Inferior parietal cortex (tissue), 1 donor: Measurements from ENCODE around the gene LRFN2.

ENCODE experiments used
- DNase-seq: peaks from one replicate; pipeline ENCODE4 v3.0.0-alpha.2; 2016; ENCODE audit errors: extremely low spot score

Gene LRFN2

DNA sequence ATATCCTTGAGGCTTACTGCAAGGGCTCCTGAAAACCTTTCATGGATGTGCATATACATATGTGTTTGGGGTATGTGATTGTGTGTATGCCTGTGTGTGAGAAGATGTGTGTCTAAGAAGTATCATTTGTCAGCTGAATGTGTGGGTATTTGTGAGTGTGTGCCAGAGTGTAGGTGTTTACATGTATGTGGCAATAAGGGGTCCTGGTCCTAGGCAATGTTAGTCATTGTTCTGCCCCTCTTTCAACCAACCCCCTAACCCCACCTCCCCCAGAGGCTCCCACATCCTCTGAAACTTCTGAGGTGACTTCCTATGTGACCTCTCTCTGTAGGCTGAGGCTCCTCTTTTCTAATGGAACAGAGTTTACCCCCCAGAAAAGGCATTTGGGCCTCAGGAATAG, 186.4 kb downstream of the LRFN2 start:
- no peak for DNase-seq

DNA sequence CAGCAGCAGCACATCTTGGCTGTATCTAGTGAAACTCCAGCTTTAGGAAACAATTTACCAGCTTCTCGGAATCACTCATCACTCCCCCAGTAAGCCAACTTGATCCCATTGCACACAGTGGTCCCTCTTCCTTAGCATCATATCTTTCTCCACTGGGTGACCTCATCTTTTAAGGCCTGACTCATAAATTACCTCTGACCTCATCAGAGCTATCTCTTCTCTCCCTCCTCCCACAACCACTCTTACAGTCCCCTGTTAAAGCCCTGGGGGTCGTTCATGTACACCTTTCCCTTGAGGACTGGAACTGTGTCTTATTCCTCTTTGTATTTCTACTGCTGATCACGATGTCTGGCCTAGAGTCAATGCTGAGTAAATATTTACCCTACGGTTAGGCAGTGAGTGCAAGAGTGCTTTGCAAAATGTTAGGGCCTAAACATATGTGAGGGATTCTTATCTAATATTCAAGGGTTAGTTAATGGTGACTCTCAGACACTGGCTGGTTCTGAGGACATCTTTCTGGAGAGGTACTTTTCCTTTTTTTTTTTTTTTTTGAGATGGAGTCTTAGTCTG, 187.2 kb downstream of the LRFN2 start:
- DNase-seq: no peak

DNA sequence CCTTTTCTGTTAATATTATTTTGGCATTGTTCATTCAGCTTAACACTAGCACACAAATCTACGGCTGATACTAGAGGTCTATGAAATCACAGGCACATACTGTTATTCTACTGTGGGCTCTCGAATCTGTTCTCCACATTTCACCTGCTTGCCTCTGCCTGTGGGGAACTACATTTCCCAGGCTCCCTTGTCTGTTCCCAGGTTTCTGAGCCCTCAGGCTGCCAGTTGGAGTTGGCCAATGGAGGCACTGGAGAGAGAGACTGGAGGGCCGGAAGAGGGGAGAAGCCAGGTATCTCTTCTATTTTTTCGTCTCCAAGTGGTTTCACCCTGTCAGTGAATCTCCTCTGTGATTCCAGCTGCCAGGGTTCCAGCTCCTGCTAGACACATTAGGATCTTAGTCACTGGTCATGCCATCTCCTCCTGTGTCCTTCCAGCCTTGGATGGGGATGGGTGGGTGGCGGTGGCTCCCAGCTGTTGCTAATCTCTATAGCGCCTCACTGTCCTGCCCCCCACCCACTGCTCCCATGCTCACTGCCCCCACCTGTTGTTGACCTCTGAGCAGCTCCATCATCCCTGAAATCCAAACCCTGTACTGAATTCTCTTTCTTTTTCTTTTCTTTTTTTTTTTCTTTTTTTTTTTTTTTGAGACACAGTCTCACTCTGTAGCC, 188.2 kb downstream of the LRFN2 start:
- no peak for DNase-seq

DNA sequence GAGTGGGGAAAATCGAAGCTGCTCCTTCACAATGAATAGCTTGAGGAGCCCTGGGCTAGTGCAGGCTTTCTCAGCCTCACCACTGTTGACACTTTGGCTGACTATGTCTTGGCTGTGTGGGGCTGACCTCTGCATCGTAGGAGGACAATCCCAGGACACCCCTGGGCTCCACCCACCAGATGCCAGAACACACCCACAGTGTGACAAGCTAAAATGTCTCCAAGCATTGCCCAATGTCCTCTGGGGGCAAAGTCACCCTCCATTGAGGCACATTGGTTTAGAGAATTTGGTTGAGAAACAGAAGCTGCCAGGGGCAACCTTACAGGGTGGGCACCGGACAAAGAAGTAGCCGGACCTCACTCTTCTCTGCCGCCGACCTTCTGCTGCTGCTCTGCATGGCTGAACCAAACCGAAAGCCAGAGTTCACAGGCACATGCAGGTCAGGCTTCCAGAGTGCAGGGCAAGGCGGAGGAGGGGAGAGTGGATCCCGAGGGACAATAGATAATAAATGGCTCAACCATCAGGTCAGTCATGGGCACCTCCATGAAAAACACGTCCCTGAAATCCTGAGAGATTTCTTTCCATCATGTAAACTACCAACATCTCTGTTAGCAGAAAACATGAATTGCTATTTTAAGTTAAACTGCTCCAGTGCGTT, 189.0 kb downstream of the LRFN2 start:
- DNase-seq: no peak

DNA sequence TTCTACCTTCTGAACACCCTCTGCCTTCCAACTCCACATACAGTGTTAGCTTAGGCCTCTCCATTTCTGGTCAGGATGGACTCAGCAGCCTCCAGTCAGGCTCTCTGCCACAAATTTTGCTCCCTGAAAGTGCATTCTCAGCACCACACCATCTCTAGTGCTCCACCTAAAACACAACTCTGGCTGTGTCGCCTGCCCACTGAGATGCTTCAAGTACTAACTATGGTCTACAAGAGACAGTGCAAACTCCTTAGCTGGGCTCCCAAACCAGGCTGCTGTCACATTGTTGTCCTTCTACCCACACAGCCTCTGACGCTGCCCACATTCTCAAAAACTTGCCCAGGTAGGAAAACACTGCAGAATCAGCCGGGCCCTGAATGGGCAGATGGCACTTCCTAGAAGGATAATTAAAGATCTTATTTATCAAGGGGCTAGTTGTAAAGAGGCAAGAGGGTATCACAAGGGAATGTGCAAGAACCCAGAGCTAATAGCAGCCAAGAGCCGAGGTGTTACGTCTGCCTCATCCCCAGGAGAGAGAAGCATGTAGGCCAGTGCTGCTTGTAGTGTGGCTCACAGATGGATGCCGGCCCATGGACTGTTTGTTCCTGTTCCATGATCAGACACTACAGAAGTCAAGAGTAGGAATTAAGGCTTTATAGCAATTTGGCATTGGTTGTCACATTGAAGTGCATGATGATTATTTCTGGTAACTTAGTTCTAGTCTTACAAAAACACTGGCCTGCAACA, 189.7 kb downstream of the LRFN2 start:
- no peak for DNase-seq

DNA sequence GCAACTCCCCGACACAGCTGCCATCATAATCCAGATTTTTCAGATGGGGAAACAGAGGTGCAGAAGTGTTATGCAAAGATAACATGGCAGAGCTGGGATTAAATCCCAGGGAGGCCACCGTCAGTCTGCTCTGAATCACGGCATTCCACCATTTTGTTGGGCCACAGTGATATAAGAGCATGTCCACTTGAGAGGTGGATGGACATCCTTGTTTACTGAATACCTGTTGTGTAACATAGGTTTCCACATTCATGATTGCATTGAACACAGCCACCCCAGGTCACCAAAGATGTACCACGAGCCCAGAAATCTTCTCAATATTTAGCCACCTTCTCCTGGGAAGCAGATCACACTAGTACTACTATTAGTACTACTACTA, 191.5 kb downstream of the LRFN2 start:
- no peak for DNase-seq

DNA sequence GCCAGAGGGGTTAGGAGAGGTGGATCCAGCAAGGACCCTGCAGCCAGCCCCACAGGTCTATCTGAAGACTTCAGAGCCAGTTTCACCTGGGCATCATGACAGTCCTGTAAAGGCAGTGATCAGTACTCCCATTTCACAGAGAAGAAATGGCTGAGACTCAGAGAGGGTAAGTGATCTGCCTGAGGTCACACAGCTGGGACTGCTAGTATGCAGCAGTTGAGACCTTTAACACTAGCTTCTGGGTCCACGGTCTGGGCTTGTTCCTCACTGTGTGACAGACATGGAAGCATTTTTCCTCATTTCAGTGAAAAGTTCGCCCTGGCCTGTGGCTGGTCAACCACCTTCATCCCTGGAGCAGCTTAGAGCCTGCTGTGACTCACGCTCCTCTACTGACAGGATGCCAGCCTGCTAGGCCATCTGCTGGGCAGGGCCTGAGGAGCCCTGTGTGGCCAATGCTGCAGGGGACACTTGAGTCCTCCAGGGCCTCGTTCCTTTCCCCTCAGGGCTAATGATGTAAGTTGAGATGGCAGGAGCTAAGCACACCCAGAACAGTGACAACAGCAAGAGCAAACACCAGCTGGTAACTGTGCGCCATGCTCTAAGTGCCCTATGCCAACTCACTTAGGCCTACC, 192.0 kb downstream of the LRFN2 start:
- no peak for DNase-seq

DNA sequence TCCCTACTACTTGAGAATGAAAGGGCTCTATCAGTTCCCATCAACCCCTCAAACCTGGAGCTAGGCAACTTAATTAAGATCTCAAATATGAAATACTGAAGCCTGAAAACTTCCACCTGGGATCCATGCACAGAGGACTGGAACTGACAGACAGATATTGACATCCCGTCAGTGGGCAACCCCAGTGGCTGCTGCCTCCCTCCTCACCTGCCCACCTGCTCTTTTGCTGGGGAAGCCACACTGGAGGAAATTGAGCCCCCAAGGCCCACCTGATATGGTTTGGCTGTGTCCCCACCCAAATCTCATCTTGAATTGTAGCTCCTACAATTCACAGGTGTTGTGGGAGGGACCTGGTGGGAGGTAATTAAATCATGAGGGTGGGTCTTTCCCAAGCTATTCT, 192.8 kb downstream of the LRFN2 start:
- DNase-seq: no peak

DNA sequence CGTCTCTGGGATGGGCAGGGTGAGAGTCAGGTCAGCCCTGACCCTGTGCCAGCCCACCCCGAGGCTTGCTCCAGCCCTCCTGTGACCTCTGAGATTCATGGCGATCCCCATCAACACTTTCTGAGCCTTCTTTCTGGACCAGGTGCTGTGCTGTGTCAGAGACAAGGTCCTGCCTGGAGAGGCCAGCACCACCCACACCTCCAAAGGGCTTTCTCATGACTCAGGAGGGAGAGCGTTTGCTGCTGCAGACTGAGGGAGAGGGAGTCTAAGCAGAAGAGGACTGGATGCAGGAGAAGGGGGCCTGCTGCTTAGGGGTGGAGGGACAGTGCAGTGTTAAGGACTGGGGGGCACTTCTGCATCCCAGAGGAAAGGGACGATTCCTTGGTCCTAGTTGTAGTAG, 193.5 kb downstream of the LRFN2 start:
- DNase-seq: no peak

DNA sequence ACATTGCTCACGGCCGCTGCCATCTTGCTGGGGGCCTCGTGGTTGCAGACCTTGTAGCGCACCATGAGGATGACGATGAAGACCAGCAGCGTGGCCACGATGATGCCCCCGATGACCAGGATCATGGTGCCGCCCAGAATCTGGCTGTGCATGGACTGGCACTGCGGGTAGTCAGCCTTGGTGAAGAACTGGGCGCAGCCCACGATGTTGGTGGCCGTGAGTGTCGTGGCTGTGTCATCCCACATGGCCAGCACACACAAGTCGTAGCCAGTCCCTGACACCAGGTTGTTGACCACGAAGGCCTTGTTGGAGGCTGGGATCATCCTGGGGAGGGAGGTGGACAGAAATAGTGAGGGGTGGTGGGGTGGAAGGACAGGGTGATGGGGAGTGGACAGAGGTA, 194.6 kb downstream of the LRFN2 start:
- no peak for DNase-seq

DNA sequence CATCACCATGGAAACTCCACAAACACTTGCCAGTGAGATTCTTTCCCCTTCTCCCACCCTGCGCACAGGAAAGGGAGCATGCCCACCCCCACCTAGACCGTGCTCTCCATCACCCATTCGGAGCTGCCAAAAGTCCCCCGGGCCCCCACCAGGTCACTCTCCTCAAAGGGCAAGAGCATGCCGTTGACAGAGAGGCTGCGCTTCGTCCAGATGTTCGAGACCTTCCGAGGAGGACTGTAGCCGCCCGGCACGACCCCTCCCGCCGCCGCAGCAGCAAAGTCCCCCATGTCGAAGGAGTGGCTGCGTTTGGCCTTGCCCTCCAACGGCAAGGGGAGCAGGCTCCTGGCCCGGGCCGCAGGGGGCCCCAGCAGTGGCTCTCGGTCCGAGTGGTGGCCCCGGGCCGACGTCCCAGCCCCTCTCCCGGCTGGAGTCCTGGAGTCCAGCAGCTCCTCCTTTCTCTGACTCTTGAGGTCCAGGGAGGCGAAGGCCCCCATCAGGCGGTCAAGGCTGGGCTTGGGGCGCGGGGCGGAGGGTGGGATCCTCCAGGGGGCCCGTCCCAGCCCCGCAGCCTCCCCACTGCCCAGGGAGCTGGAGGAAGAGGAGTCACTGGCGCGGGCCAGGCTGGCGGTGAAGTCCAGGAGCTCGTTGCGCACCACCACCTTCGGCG, 195.2 kb downstream of the LRFN2 start:
- no peak for DNase-seq

DNA sequence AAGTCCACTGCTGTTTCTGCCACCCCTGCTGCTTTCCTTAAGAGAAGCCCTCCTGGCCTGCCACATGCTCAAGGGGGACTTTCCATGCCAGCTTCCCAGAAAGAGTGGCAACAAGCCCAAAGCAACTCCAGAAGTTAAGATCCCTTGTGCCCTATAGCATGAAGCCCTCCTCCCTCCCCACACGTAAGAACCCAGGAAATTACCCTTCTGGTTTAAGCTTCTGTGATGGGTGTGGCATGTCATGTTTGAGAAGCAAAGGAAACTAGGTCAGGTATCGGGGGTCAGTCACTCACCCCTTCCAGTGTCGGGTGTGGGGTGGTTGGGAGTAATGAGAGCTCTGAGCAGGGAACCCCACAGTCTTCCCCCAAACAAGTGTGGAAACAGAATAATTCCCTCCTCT, 196.1 kb downstream of the LRFN2 start:
- no peak for DNase-seq

DNA sequence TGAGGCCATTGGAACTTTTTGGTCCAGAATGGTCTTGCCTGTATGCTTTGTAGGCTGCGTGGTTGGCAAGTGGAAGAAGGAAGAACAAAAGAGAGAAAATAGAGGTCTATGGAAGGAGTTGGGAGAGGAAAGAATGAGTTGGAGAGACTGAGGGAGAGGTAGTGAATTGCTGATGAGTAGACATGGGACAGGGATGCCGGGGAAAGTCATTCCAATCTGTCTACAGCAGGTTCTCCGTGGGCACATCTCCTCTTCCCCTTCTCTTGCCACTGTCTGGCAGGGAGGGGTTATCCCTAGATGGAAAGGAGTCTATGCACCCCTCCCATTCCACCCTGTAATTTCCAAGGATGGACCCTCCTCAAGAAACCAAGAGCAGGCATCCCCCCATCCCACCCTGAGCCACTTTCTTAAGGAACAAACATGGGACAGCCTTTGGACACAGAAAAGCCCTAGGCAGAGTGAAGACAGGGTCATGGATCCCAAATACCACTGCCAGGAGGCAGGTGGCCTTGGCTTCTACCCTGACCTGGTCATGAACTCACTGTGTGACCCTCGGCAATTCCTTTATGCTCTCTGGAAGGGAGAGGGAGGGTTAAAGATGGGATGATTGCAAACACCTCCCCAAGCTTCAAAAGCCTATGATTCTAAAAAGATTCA, 196.9 kb downstream of the LRFN2 start:
- DNase-seq: no peak

DNA sequence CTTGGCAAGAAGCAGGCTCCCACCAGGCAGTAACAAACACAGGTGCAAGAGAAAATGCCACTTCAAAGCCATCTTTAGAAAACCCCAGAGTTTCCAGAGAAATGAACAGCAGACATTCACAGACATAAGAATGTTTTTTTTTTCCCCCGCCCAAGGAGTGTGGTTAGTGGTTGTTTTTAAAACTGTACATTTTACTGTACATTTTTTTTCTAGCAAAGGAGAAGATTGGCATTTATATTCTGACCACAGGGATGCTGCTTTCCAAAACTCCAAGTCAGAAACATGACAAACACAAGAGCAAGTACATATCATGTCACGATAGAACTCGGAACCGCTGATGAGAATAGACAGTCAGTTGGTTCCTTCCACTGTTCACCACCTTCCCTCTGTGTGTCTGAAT, 197.9 kb downstream of the LRFN2 start:
- DNase-seq: no peak

DNA sequence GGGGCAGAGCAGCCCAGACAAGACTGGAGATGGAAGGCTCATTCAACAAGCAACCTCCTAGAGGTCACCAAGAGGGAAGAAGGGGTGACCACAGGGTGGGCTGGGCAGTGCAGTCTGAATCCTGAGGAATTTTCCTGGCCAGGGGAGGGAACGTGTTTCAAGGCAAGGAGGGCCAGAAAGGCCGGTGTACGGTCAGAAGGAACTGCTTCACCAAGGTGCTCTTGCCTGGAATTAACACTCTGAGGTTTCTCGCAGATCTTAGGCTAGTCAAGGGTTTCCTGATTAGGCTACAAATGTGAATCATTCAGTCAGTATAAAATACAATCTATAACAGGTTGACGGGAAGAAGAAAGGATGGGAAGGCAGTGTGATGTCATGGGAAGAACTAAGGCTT, 199.3 kb downstream of the LRFN2 start:
- DNase-seq: no peak

DNA sequence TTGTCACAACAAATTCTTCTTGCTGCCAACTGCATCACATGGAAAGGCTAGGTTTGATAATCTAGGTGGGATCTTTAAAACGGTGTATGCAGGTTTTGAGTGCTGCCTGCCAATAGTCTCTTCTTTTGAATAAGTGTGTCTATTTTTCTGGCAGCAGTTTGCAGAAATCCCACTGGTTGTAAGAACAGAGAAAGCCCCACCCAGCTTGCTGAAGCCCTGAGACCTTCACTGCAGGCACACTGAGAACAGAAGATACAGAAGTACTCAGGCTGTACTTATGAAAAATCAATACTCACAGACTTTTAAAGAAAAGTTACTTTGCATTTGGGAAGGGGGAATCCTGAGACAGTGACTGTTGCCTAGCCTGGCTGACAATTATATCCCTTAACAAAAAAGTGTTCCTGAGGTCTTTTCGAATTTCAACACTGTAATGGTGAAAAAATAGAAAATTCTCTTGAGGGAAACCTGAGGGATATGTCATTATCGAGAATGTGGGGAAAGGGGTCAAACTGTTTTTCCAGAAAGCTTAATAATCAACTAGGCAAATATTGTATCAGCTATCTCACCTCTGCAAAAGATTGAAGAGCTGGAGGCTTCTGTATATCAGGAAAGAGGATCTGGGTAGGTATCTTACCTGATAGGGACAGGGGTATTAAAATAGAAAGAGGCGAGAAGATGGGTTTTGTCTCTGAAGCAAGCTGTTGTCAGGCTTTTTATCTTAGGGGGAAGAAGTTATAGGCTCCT, 199.9 kb downstream of the LRFN2 start:
- DNase-seq: no peak

DNA sequence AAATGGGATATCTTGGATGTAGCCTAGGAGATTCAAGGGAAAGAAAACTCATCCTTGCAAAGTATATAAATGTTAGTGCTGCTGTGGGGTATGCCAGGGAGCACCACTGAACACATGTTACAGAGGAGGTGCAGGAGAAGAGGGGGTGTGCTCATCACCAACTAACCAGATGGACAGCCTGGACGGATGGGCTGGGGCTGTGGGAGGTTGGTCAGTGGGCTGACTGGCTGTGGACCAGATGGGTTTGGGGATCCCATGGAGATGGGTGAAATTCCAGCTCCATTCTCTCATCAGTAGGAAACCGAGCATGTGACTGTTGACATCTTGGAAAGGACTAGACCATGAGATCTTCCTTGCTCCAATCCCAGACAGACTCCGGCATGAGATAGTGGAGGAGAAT, 201.0 kb downstream of the LRFN2 start:
- no peak for DNase-seq

DNA sequence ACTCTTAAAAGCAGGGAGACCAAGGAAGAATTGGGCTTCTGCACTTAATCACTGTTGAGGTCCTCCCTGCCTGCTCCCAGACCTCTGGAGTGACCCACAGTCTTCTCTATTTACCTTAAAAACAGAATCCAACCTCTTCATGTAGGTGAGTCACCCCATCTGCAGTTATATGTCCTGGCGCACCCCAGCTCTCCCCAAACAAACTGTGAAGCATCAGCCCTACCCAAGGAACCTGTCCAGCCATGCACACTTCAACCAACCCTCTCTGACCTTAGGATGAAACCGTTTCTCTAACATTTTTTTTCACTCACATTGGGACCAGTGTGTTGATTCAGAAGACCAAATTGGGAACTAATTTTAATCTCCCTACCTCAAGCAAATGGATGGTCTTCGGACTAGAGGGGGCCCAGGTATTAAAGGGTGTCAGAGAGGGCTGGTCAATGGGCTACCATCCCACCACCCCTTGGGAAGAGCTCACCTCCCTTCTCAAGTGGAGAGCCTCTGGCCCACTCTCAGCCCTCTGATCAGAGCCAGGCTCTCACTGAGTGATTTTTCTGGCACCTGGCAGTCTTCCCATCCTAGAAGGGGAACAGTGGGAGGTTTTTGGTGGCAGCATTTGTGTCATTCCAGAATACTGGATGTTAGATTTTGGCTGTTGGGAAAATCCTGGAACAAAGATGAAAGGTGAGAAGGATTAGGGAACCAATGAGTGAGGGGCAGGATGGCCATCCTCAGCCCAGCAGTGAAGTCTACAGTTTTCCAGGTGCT, 203.6 kb downstream of the LRFN2 start:
- DNase-seq: no peak

DNA sequence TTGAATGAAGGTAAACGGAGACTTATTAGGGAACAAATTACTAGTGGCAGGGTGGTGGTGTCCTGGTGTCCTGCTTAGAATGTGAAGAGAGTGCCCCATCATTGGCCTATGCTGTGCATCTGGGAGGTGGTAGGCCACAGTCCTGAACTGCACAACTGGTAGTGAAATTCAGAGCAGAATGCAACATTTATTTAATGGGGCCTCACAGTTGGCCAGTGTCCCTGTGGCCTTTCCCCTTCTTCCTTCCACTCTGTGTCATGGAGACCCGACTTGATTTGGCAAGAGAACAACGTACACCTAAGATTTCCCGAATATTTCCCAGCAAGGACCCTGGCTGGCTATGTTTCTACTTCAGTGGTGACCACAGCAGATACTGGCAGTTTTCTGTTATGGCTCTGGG, 206.9 kb downstream of the LRFN2 start:
- DNase-seq: no peak

DNA sequence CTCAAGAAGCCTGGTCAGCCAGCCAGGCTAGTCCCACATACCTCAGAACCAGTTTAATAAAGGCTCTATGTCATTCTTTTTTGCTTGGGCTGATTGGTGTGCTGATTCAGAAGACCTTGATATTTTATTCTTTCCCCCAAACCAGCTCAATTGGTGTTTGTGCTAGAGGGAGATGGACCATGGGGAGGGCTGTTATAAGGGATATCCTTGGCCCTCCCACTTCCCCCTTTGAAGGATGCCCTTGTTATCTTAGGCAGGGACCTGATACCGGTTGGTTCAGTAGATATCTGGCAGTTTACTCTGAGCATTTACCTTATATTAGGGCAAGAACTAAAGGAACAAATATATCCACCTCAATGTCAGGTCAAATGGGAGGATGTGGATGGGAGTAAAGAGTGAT, 207.4 kb downstream of the LRFN2 start:
- no peak for DNase-seq
